DOHH2 (cell line): Measurements from ENCODE around the gene AK1.
A peak's percentile ranks its signal among the peaks of the same experiment; 100 is the strongest.

Experiments
- H3F3A ChIP-seq: fragments of 200-600 bp; sonication (generic), shearing (Covaris generic); 2 replicates; pipeline ENCODE4 v1.6.0; 2016; ENCODE audit warnings: antibody characterized with exemption, mild to moderate bottlenecking; ENCODE audit not compliant: control insufficient read depth, insufficient read depth
- H3K27ac ChIP-seq: fragments of 200-600 bp; sonication (generic); 2 replicates; pipeline ENCODE4 v1.5.1; 2014; ENCODE audit warnings: low read depth, mild to moderate bottlenecking, low read length, moderate library complexity
- H3K27me3 ChIP-seq: fragments of 200-600 bp; sonication (generic); 2 replicates; pipeline ENCODE4 v1.6.1; 2014; ENCODE audit warnings: mild to moderate bottlenecking, low read length, mixed read lengths; ENCODE audit not compliant: control insufficient read depth
- H3K36me3 ChIP-seq: fragments of 200-600 bp; sonication (generic); 2 replicates; pipeline ENCODE4 v1.6.1; 2014; ENCODE audit warnings: mild to moderate bottlenecking, low read length, moderate library complexity, mixed read lengths; ENCODE audit not compliant: control insufficient read depth
- H3K4me1 ChIP-seq: fragments of 200-600 bp; sonication (generic); 2 replicates; pipeline ENCODE4 v1.6.1; 2014; ENCODE audit warnings: mild to moderate bottlenecking, low read length, mixed read lengths; ENCODE audit not compliant: control insufficient read depth
- H3K4me2 ChIP-seq: fragments of 200-600 bp; sonication (generic); 2 replicates; pipeline ENCODE4 v1.6.0; 2014; ENCODE audit warnings: mild to moderate bottlenecking, low read length, moderate library complexity
- H3K4me3 ChIP-seq: fragments of 200-600 bp; sonication (generic); 2 replicates; pipeline ENCODE4 v1.5.1; 2014; ENCODE audit warnings: mild to moderate bottlenecking, low read length, mixed read lengths
- H3K79me2 ChIP-seq: fragments of 200-600 bp; sonication (generic); 2 replicates; pipeline ENCODE4 v1.6.1; 2014; ENCODE audit warnings: mild to moderate bottlenecking, low read length, mixed read lengths; ENCODE audit not compliant: control insufficient read depth
- H3K9me2 ChIP-seq: fragments of 200-600 bp; sonication (generic); replicated peaks from 2 replicates; pipeline ENCODE4 v1.6.1; 2014; ENCODE audit warnings: mild to moderate bottlenecking, low read length, mixed read lengths; ENCODE audit not compliant: control insufficient read depth
- H3K9me3 ChIP-seq: fragments of 200-600 bp; sonication (generic); 2 replicates; pipeline ENCODE4 v1.6.1; 2014; ENCODE audit warnings: antibody characterized with exemption, low read length, mixed read lengths; ENCODE audit not compliant: control insufficient read depth, insufficient read depth
- H4K20me1 ChIP-seq: fragments of 200-600 bp; sonication (generic); 2 replicates; pipeline ENCODE4 v1.6.0; 2014; ENCODE audit warnings: low read depth, mild to moderate bottlenecking, antibody characterized with exemption, low read length, moderate library complexity; ENCODE audit not compliant: control insufficient read depth, insufficient read depth
- CTCF ChIP-seq: fragments of 200-600 bp; sonication (generic); IDR thresholded peaks from one replicate; pipeline ENCODE4 v1.5.1; 2014; ENCODE audit warnings: antibody characterized with exemption, mild to moderate bottlenecking, low read depth, low read length; ENCODE audit not compliant: poor library complexity, severe bottlenecking
- EZH2phosphoT487 ChIP-seq: fragments of 200-600 bp; sonication (generic); IDR thresholded peaks from 2 replicates; pipeline ENCODE4 v1.6.1; 2017; ENCODE audit warnings: borderline replicate concordance, mild to moderate bottlenecking, antibody characterized with exemption, low read length, moderate library complexity, mixed read lengths

The AK1 gene

DNA sequence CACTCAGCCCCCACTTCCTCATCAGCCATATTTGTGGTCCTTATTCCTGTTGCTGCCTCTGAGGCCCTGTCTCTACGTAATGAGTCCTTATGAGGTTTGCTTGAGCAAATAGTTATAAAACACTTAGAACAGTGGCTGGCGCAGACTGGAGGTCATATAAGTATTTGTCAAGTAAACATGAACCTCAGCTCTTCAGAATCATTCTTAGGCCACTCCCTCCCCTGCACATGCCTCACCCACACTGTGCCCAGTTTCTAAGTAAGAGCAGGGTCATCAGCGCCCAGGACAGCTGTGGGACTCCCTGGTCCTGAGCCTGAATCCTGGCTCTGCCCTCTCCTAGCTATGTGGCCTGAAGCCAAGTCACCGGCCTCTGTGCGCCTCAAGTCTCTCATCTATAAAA is 35.4 kb upstream of the AK1 start:
- Histone ChIP-seq H3F3A (peaks cover 9% of the 10 kb centered on the region), H4K20me1 (no peaks in the 10 kb centered on the region), H3K27ac (no peak overlapping the region), H3K36me3 (peaks cover 68% of the 10 kb centered on the region), H3K4me3 (no peak overlapping the region), H3K9me3 (no peaks in the 10 kb centered on the region), H3K27me3 (no peaks in the 10 kb centered on the region), H3K4me1 (peaks cover 52% of the 10 kb centered on the region), H3K9me2 (no peaks in the 10 kb centered on the region), H3K4me2 (no peak overlapping the region), H3K79me2 (peaks cover 22% of the 10 kb centered on the region)
- TF ChIP-seq EZH2phosphoT487, result no peak
- TF ChIP-seq CTCF, result no peak

GRCh38 chr9:127912296-127912695 is 34.8 kb upstream of the AK1 start:
- Histone ChIP-seq H3K9me3 (no peaks in the 10 kb centered on the region), H4K20me1 (no peaks in the 10 kb centered on the region), H3K79me2 (peaks cover 22% of the 10 kb centered on the region), H3K4me2 (peak overlapping the region; percentile 30; the same call in 1 of the 2 replicates), H3K4me1 (peaks cover 47% of the 10 kb centered on the region), H3K36me3 (peaks cover 70% of the 10 kb centered on the region), H3K27me3 (no peaks in the 10 kb centered on the region), H3K9me2 (no peaks in the 10 kb centered on the region), H3K27ac (no peak overlapping the region), H3F3A (peaks cover 6% of the 10 kb centered on the region), H3K4me3 (no peak overlapping the region)
- TF ChIP-seq EZH2phosphoT487 (no peak), CTCF (no peak)

- no peaks in the 10 kb centered on the region for H3K9me3 ChIP-seq
- H3K9me2 ChIP-seq, result no peaks in the 10 kb centered on the region
- H3K79me2 ChIP-seq, result peaks cover 12% of the 10 kb centered on the region
- H4K20me1 ChIP-seq, result no peaks in the 10 kb centered on the region
- peaks cover 51% of the 10 kb centered on the region for H3K4me1 ChIP-seq
- H3K4me2 ChIP-seq, result 0 out of 2 replicates have a peak overlapping the region, but pooled peaks have one; percentile 7
- no peaks in the 10 kb centered on the region for H3K27me3 ChIP-seq
- 0 out of 2 replicates have a peak overlapping the region, but pooled peaks have one; percentile 13 for H3K27ac ChIP-seq
- H3F3A ChIP-seq, result peaks cover 9% of the 10 kb centered on the region
- peaks cover 66% of the 10 kb centered on the region for H3K36me3 ChIP-seq
- TF ChIP-seq EZH2phosphoT487 (no peak), CTCF (peak; percentile 28)
- no peak overlapping the region for H3K4me3 ChIP-seq
Observed at GRCh38 chr9:127910613-127911205, 33.2 kb upstream of the AK1 start.
